Thymus (tissue), 11 donors: ENCODE data around the gene SEZ6. TPM values are rescaled to one million over a fixed set of nuclear protein-coding genes. Genes with fewer than 3 reads are reported as not detected.

Experiments used
- DNase-seq, 9 donors: peaks; one replicate each; pipeline ENCODE4 v3.0.0-alpha.2; 2013; ENCODE audit warnings: low spot score in 9 of 9, low read depth in 6 of 9, missing footprints in 1 of 9
- H3K27ac ChIP-seq, 2 donors: one replicate each; pipeline ENCODE4 v1.5.1; 2013; ENCODE audit warnings: control low read depth in 1 of 2, low read depth in 1 of 2, low read length in 1 of 2, mild to moderate bottlenecking in 1 of 2, moderate library complexity in 1 of 2
- H3K27me3 ChIP-seq, 2 donors: one replicate each; pipeline ENCODE4 v1.5.1; 2013; ENCODE audit warnings: low read length in 1 of 2; ENCODE audit not compliant: control insufficient read depth in 2 of 2, insufficient read depth in 1 of 2
- H3K36me3 ChIP-seq, 2 donors: one replicate each; pipeline ENCODE4 v1.5.1; 2013; ENCODE audit warnings: low read length in 1 of 2, mild to moderate bottlenecking in 1 of 2, moderate library complexity in 1 of 2; ENCODE audit not compliant: control insufficient read depth in 2 of 2, insufficient read depth in 2 of 2
- H3K4me1 ChIP-seq, 2 donors: one replicate each; pipeline ENCODE4 v1.5.1; 2013; ENCODE audit warnings: low read length in 2 of 2; ENCODE audit not compliant: control insufficient read depth in 2 of 2, insufficient read depth in 2 of 2
- H3K4me3 ChIP-seq, 2 donors: one replicate each; pipeline ENCODE4 v1.5.1; 2013; ENCODE audit warnings: low read length in 2 of 2, control low read depth in 1 of 2, mild to moderate bottlenecking in 1 of 2
- H3K9me3 ChIP-seq, 2 donors: one replicate each; pipeline ENCODE4 v1.5.1; 2013; ENCODE audit warnings: low read length in 1 of 2, mild to moderate bottlenecking in 1 of 2; ENCODE audit not compliant: control insufficient read depth in 2 of 2, insufficient read depth in 1 of 2
- WGBS: extraction: QIAGEN DNeasy Blood & Tissue Kit; methylation state at CpG from one replicate; pipeline ENCODE4 v1.1.7; 2013; 5-methylcytosine and 5-hydroxymethylcytosine counted together
- polyA plus RNA-seq: library from polyadenylated mRNA; stranded (reverse); fragments of 200-250 nt; gene quantifications from one replicate; pipeline ENCODE4 v1.2.3, GENCODE V29; 2013
- total RNA-seq: library from RNA; stranded (reverse); fragments of 120-200 nt; gene quantifications from one replicate; pipeline ENCODE4 v1.2.4, GENCODE V29; 2013
- donor health status: healthy.

SEZ6 gene
- total and polyA plus RNA-seq, 2 donors = 0.09 to 0.48 TPM

- H3K27ac ChIP-seq = no peak overlapping the region
- 88% methylated on average over 5 of the region's 5 CpGs for WGBS
- no peak overlapping the region for H3K4me3 ChIP-seq
- H3K27me3 ChIP-seq = peaks cover 0 to 12% of the 10 kb centered on the region in 2 donors
- peaks cover 0 to 3% of the 10 kb centered on the region in 2 donors for H3K4me1 ChIP-seq
- H3K36me3 ChIP-seq = no peaks in the 10 kb centered on the region
- no peak for DNase-seq
- no peaks in the 10 kb centered on the region for H3K9me3 ChIP-seq
Observed at GRCh38 chr17:28975646-28976045, 30.2 kb downstream of the SEZ6 start.

- Histone ChIP-seq H3K4me3 (no peak overlapping the region), H3K27ac (no peak overlapping the region), H3K27me3 (peaks cover 0 to 15% of the 10 kb centered on the region in 2 donors), H3K9me3 (no peaks in the 10 kb centered on the region), H3K36me3 (no peaks in the 10 kb centered on the region), H3K4me1 (peaks cover 0 to 3% of the 10 kb centered on the region in 2 donors)
- WGBS = 98% methylated on average over 2 of the region's 2 CpGs
- DNase-seq = no peak
Observed at GRCh38 chr17:28975031-28975430, 30.8 kb downstream of the SEZ6 start.

- WGBS = 94% methylated on average over 4 of the region's 4 CpGs
- Histone ChIP-seq H3K4me1 (peaks cover 0 to 3% of the 10 kb centered on the region in 2 donors), H3K27me3 (peaks cover 0 to 16% of the 10 kb centered on the region in 2 donors), H3K4me3 (no peak overlapping the region), H3K9me3 (no peaks in the 10 kb centered on the region), H3K27ac (no peak overlapping the region), H3K36me3 (no peaks in the 10 kb centered on the region)
- no peak for DNase-seq
Observed at GRCh38 chr17:28974451-28974850, 31.4 kb downstream of the SEZ6 start.

GRCh38 chr17:28973425-28973824 lies 32.4 kb downstream of the SEZ6 start:
- H3K9me3 ChIP-seq = no peaks in the 10 kb centered on the region
- H3K4me3 ChIP-seq = no peak overlapping the region
- H3K36me3 ChIP-seq = no peaks in the 10 kb centered on the region
- no peak for DNase-seq
- no peak overlapping the region for H3K27ac ChIP-seq
- H3K4me1 ChIP-seq = peaks cover 0 to 3% of the 10 kb centered on the region in 2 donors
- WGBS = 96% methylated on average over 2 of the region's 2 CpGs
- H3K27me3 ChIP-seq = peaks cover 0 to 18% of the 10 kb centered on the region in 2 donors

GRCh38 chr17:28972437-28972836 lies 33.4 kb downstream of the SEZ6 start:
- DNase-seq = no peak
- peaks cover 0 to 22% of the 10 kb centered on the region in 2 donors for H3K27me3 ChIP-seq
- peaks cover 0 to 6% of the 10 kb centered on the region in 2 donors for H3K4me1 ChIP-seq
- no peak overlapping the region for H3K27ac ChIP-seq
- H3K9me3 ChIP-seq = no peaks in the 10 kb centered on the region
- no peaks in the 10 kb centered on the region for H3K36me3 ChIP-seq
- 92% methylated on average over 10 of the region's 10 CpGs for WGBS
- H3K4me3 ChIP-seq = no peak overlapping the region

- no peak overlapping the region for H3K27ac ChIP-seq
- peaks cover 0 to 6% of the 10 kb centered on the region in 2 donors for H3K4me1 ChIP-seq
- WGBS = 85% methylated on average over 6 of the region's 6 CpGs
- H3K27me3 ChIP-seq = peaks cover 0 to 20% of the 10 kb centered on the region in 2 donors
- DNase-seq = no peak
- H3K4me3 ChIP-seq = no peak overlapping the region
- H3K36me3 ChIP-seq = no peaks in the 10 kb centered on the region
- no peaks in the 10 kb centered on the region for H3K9me3 ChIP-seq
Observed at GRCh38 chr17:28970879-28971278, 35.0 kb downstream of the SEZ6 start.

- no peaks in the 10 kb centered on the region for H3K36me3 ChIP-seq
- no peak overlapping the region for H3K27ac ChIP-seq
- H3K4me3 ChIP-seq = no peak overlapping the region
- H3K4me1 ChIP-seq = peaks cover 0 to 6% of the 10 kb centered on the region in 2 donors
- H3K9me3 ChIP-seq = no peaks in the 10 kb centered on the region
- peaks cover 0 to 20% of the 10 kb centered on the region in 2 donors for H3K27me3 ChIP-seq
- WGBS = 90% methylated on average over 12 of the region's 12 CpGs
- no peak for DNase-seq
Observed at GRCh38 chr17:28969706-28970393, 36.0 kb downstream of the SEZ6 start.

- Histone ChIP-seq H3K4me3 (no peak overlapping the region), H3K9me3 (no peaks in the 10 kb centered on the region), H3K4me1 (peaks cover 0 to 6% of the 10 kb centered on the region in 2 donors), H3K36me3 (no peaks in the 10 kb centered on the region), H3K27me3 (peaks cover 0 to 21% of the 10 kb centered on the region in 2 donors), H3K27ac (no peak overlapping the region)
- no peak for DNase-seq
- 90% methylated on average over 2 of the region's 2 CpGs for WGBS
Observed at GRCh38 chr17:28968914-28969295, 36.9 kb downstream of the SEZ6 start.

- Histone ChIP-seq H3K27me3 (peaks cover 0 to 22% of the 10 kb centered on the region in 2 donors), H3K27ac (no peak overlapping the region), H3K4me3 (no peak overlapping the region), H3K4me1 (peaks cover 0 to 6% of the 10 kb centered on the region in 2 donors), H3K9me3 (no peaks in the 10 kb centered on the region), H3K36me3 (no peaks in the 10 kb centered on the region)
- 87% methylated on average over 10 of the region's 10 CpGs for WGBS
- no peak for DNase-seq
Observed at GRCh38 chr17:28968231-28968913, 37.5 kb downstream of the SEZ6 start.
